Activated gamma-delta T cell (primary cell): ENCODE measurements around the gene H19.

ENCODE experiments used
- DNase-seq: peaks from one replicate; lab custom pipeline; 2025; lab: John Stamatoyannopoulos, UW
- total RNA-seq, 2 donors: gene quantifications; one replicate each; lab custom pipeline; 2026; lab: John Stamatoyannopoulos, UW

H19 gene
- total RNA-seq = 0 reads per million in 2 donors

DNA sequence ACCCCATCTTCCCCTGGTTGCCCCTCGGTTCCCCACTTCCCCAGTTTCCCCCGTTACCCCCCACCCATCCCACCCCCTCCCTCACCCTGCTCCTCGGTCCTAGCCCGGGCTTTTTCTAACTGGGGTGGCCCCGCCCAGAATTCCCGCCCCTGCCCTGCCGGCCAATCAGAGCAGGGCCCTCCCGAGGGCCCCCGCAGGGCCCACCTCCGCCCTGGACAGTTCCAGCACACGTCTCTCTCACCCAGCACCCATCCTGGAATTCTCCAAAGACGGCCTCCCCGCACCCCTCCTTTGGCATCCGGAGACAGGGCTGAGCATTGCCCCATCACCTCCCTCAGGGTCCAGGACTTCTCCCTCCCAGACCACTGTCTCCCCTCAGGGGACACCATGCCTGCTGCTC is at the start of gene H19:
Gene H19 (minus strand): TSS at position 88 of the 400 bp plus-strand sequence.
- no peak for DNase-seq

- DNase-seq = no peak
These were observed 44.3 kb upstream of the H19 start for GRCh38 chr11:2041963-2042362.

DNA sequence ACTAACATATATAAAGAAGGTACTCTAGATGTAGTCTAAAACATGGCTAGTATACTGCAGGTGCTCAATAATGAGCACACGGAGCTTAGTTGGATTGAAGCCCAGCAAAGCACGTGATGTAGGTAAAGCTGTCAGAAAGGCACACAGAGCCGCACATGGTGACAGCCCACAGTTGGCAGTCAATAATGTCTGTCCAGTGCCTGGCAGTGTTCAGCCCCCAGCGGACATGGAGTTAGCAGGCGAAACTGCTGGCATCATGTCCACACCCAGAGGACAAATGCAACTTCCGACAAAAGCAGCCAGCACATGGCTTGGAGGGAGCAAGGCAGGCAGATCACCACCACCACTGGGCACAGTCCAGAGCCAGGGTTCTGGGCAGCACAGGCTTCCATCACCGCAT is 43.5 kb upstream of the H19 start:
- no peak for DNase-seq

GRCh38 chr11:2039198-2039759 is 41.6 kb upstream of the H19 start:
- DNase-seq = no peak

GRCh38 chr11:2036863-2037486 is 39.3 kb upstream of the H19 start:
- no peak for DNase-seq

- no peak for DNase-seq
These were observed 37.7 kb upstream of the H19 start for GRCh38 chr11:2035382-2035781.

DNA sequence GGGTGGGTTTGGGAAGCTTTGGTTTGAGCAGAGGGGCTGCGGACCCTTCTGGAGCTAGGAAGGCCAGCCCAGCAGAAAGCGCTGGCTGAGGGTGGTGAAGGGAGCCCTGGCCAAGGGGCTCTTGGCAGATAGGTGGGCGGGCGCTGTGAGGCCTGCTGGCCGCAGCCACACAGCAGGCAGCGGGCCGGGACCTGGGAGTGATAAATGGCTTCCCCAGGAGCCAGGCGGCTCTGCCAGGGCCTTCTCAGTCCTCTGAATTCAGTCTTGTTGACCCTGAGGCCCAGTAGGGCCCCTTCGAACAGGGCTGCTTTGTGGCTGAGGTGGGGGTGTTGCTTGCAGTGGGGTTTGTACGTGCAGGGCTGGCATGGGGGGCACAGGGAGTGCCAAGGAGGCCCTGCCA is 33.4 kb upstream of the H19 start:
- DNase-seq = no peak

GRCh38 chr11:2027708-2028107 is 30.1 kb upstream of the H19 start:
- no peak for DNase-seq

GRCh38 chr11:2015025-2015424 is 17.4 kb upstream of the H19 start:
- DNase-seq = no peak

- DNase-seq = no peak
These were observed 14.8 kb upstream of the H19 start for GRCh38 chr11:2012440-2012839.

DNA sequence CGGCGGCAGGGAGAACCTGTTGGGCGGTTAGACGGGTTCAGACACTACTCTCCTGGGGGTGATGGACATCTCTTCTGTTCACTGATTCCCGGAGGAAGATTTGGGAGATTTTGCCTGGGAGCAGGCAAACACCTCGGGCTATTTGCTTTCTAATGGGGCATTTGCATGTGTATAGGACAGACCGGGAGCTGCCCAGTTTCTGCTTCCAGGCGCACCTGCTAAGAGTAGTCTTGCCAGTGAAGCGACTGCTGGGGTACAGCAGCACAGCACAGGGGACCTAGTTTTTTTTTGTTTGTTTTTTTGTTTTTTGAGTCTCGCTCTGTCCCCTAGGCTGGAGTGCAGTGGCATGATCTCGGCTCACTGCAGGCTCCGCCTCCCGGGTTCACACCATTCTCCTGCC is 6.8 kb upstream of the H19 start:
- no peak for DNase-seq

DNA sequence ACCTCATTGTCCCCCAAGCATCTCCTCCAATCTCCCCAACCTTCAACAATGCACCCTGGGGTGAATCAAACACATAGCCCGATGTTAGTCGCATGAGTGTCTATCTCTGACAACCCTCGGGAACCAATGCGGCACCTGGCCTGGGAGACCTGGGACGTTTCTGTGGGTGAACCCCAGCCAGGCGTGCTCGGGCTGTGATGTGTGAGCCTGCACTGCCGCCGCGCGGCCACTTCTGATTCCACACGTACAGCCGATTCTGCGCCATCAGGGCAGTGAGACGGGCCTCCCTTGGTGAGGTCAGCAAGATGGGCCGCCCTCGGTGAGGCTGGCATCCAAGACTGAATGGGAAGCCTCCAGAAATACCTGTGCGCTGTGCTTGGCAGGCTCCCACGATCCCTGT is 5.2 kb upstream of the H19 start:
- DNase-seq = no peak

GRCh38 chr11:2002042-2002776 is 4.6 kb upstream of the H19 start:
- no peak for DNase-seq

DNA sequence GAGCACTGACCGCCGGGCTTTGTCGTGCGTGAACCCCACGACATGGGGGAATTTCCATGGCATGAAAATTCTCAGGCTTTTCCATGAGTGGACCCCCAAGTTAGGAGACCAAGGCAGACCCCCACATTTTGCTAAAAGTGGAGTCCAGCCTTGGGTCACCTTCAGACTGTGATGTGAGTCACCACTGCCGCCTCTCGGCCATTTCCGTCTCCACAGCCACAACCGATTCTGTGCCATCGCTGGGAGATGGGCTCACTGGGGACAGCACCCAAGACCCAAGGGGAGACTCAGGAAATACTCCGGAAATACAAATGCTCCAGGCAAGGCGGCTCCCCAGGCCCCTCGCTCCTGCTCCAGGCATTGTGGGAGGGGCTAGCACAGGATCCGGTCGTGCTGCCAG is 1.2 kb upstream of the H19 start:
- no peak for DNase-seq

GRCh38 chr11:1998290-1998689 is 648 bp upstream of the H19 start:
- DNase-seq = no peak

DNA sequence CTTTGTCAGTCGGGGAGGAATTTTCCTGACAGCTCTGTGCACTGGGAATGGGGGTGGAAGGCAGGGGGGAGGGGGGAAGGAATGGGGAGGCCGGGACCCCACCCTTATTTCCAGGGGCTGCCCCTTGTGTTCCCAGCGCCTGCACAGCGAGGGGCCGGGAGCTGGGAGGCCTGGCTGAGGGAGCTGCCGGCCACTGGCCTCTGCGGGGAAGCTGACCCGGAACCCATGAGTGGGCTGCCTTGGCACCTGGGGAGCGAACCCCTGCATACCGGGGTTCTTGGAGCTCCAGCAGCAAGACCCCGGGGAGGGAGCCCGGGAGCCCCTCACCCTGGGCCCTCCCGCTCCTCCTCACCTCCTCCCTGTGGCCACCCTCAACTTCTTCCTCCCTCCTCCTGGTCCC is 3.5 kb downstream of the H19 start:
- DNase-seq = no peak

GRCh38 chr11:1992111-1992510 is 5.5 kb downstream of the H19 start:
- no peak for DNase-seq

DNA sequence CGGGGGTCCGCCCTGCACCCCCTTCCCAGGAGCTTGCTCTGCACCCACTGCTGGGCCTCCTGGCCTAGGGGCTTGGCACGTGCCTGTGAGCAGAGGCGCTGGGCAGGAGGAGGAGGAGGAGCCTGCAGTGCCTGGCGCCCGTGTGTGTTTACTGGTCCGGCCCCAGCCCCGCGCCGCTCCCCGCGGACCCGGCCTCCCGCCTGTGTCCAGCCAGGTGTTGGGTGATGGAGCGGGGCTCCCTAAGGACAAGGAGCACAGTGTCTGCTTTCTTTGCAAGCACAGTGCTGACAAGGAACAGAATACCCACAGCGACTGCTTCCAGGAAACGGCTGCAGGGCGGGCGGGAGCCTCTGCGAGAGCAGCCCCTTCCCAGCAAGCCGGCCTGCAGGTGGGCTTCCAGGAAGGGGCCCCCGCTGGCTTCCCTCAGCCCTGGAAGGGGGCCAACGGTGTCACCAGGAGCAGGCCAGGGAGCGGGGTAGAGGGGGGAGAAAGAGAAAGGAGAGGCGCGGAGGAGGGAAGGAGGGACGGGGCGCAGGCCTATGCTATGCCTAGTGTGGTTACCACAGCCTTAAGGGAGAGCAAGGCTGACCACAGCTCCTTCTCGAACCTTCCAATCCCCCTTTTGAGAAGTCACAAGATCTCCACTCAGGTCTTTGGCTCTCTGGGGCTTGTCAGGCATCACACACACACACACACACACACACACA is 6.6 kb downstream of the H19 start:
- DNase-seq = no peak

DNA sequence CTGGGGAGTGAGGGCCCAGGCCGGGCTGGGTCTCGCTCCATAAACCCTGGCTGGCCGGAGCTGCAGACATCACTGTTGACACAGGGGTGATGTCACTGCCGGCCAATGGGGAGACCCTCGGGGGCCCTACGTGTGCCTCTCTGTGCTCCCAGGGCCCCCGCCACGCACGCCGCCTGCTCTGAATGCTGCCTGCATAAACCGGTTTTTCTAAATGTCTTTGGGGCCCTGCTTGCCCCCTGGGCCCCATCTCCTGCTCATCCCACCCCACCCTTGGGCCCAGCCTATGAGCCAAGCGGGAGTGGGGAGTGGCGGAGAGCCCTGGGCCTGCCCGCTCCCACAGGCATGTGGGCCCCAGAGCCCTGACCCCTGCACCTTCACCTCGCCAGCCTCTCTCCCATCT is 7.7 kb downstream of the H19 start:
- no peak for DNase-seq

DNA sequence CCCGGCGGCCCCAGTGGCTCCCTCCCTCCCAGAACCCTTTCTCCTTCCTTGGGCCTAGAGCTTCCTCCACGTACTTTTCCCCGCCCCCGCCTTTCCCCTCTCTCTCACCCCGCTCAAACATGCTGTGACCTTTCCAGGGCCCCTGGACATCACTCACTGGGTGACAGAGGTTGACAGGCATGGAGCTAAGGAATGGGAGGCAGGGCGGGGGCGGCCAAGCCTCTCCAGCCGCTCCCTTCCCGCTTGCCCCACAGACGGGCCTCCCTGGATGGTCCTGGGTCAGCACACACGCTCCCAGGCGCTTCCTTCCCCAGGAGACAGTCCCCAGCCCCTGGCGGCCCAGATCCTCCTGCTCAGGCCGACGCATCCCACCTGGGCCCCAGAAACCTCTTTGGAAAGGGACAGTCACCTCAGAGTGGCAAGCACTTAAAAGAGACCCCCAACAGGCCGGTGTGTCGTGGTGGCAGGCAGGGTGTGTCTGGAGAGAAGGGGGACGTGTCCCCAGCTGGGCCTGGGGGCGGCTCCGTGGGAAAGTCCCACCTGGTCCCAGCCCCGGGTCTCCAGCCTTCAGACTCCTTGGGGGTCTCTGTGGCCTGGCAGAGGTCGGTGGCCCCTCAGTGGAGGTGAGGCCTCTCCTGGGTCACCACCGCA is 8.8 kb downstream of the H19 start:
- no peak for DNase-seq

GRCh38 chr11:1988174-1988573 is 9.5 kb downstream of the H19 start:
- DNase-seq = no peak

DNA sequence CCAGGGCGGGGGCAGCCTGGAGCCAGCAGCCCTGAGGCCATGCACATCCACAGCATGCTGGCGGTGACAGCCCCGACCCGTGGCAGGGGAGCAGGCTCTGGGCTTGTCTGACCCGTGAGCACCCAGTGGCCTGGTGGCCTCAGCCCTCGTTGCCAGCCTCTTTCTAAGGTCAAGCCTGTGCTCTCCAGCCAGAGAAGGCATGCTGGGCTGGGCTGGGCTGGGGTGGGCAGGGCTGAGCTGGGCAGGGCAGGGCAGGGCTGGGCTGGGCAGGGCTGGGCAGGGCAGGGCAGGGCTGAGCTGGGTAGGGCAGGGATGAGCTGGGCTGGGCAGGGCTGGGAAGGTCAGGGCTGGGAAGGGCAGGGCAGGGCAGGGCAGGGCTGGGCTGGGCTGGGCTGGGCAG is 10.6 kb downstream of the H19 start:
- DNase-seq = no peak
